Keratinocyte (primary cell): ENCODE data around the gene SEC11A. TPM values are rescaled to one million over a fixed set of nuclear protein-coding genes. Genes with fewer than 3 reads are reported as not detected.

Source experiments
- DNase-seq: peaks from one replicate; pipeline ENCODE4 v3.0.0-alpha.2; 2011; ENCODE audit warnings: low read depth, missing footprints, low spot score
- FAIRE-seq: peaks from 2 replicates; lab custom pipeline; 2011; peaks lifted over from hg19 to GRCh38; lab: Jason Lieb, UNC
- H2AFZ ChIP-seq: 2 replicates; pipeline ENCODE4 v1.6.0; 2012; ENCODE audit warnings: low read length, control low read depth, inconsistent platforms; ENCODE audit not compliant: control insufficient read depth
- H3K27ac ChIP-seq: 2 replicates; pipeline ENCODE4 v1.5.1; 2011; ENCODE audit warnings: low read length; ENCODE audit not compliant: control insufficient read depth, insufficient read depth
- H3K27me3 ChIP-seq: 3 replicates; pipeline ENCODE4 v1.6.0; 2011; ENCODE audit warnings: low read length; ENCODE audit not compliant: control insufficient read depth, insufficient read depth; ENCODE audit errors: extremely low read depth
- H3K36me3 ChIP-seq, 2 experiments: 2 replicates in 1 of 2; 3 replicates in 1 of 2; pipeline ENCODE4 v1.5.1; 2011; ENCODE audit warnings: low read length in 2 of 2, mild to moderate bottlenecking in 1 of 2; ENCODE audit not compliant: control insufficient read depth in 2 of 2, insufficient read depth in 2 of 2; ENCODE audit errors: extremely low read depth in 1 of 2
- H3K4me1 ChIP-seq: 3 replicates; pipeline ENCODE4 v1.5.1; 2011; ENCODE audit warnings: low read length; ENCODE audit not compliant: control insufficient read depth, insufficient read depth; ENCODE audit errors: extremely low read depth
- H3K4me2 ChIP-seq: 3 replicates; pipeline ENCODE4 v1.6.0; 2011; ENCODE audit warnings: low read depth, low read length; ENCODE audit not compliant: control insufficient read depth, insufficient read depth; ENCODE audit errors: extremely low read depth
- H3K4me3 ChIP-seq, 3 experiments: fragments of 200-600 bp in 1 of 3; sonication (generic) in 1 of 3; 2 replicates in 2 of 3; 3 replicates in 1 of 3; pipeline ENCODE4 v1.5.1; 2011 to 2016; ENCODE audit warnings: low read length in 3 of 3, mild to moderate bottlenecking in 3 of 3, control low read depth in 2 of 3, inconsistent platforms in 1 of 3, low read depth in 1 of 3, mixed read lengths in 1 of 3, mixed run types in 1 of 3, moderate library complexity in 1 of 3; ENCODE audit not compliant: control insufficient read depth in 2 of 3, insufficient read depth in 2 of 3; ENCODE audit errors: extremely low read depth in 1 of 3
- H3K79me2 ChIP-seq: 2 replicates; pipeline ENCODE4 v1.6.0; 2012; ENCODE audit warnings: low read length; ENCODE audit not compliant: control insufficient read depth, insufficient read depth
- H3K9ac ChIP-seq: 3 replicates; pipeline ENCODE4 v1.6.0; 2011; ENCODE audit warnings: low read length; ENCODE audit not compliant: control insufficient read depth, insufficient read depth; ENCODE audit errors: extremely low read depth
- H3K9me1 ChIP-seq: 3 replicates; pipeline ENCODE4 v1.6.0; 2011; ENCODE audit warnings: low read length; ENCODE audit not compliant: control insufficient read depth, insufficient read depth; ENCODE audit errors: extremely low read depth
- H3K9me3 ChIP-seq: 2 replicates; pipeline ENCODE4 v1.5.1; 2012; ENCODE audit warnings: low read depth, low read length; ENCODE audit not compliant: control insufficient read depth
- H4K20me1 ChIP-seq: 3 replicates; pipeline ENCODE4 v1.6.0; 2011; ENCODE audit warnings: low read length; ENCODE audit not compliant: control insufficient read depth, insufficient read depth; ENCODE audit errors: extremely low read depth
- CTCF ChIP-seq, 3 experiments: IDR thresholded peaks in 1 of 3; conservative IDR thresholded peaks in 1 of 3; optimal IDR thresholded peaks in 1 of 3; 2 replicates in 2 of 3; 3 replicates in 1 of 3; pipeline versions ENCODE3 to v1.5.1; 2011; ENCODE audit warnings: low read length in 3 of 3, mild to moderate bottlenecking in 3 of 3, moderate library complexity in 2 of 3, control low read depth in 1 of 3, inconsistent platforms in 1 of 3; ENCODE audit not compliant: insufficient read depth in 2 of 3; ENCODE audit errors: extremely low read depth in 1 of 3
- EZH2 ChIP-seq: IDR thresholded peaks from one replicate; pipeline ENCODE4 v1.6.1; 2012; ENCODE audit warnings: inconsistent platforms, mild to moderate bottlenecking, low read length, moderate library complexity
- dilution Hi-C: fragments of 300-500 bp; cut with MboI; formaldehyde crosslinking; loops from one replicate; pipeline ENCODE4 v1.7.0; 2020; ENCODE audit warnings: low sequenced_read_pairs; ENCODE audit not compliant: extremely low pct_ligation_motif_present
- polyA plus RNA-seq, 5 experiments: library from polyadenylated mRNA; depleted of rRNA in 3 of 5; stranded (reverse) in 3 of 5; stranded (forward) in 1 of 5; unstranded in 1 of 5; fragments of >200 nt; gene quantifications; 1 replicate in 1 of 5; 2 replicates in 3 of 5; 3 replicates in 1 of 5; pipeline versions ENCODE4 v1.2.1 to v1.2.3, GENCODE V29; 2011 to 2012; ENCODE audit warnings: missing spikeins in 2 of 5, low read depth in 1 of 5, low replicate concordance in 1 of 5

The SEC11A gene
- polyA plus RNA-seq, 1 donor (not counting 4 experiments of a cell fraction or from before 2014, with no cell fraction given): 195 TPM

- no peak for TF ChIP-seq CTCF (optimal IDR thresholded peaks at IDR 0.05 in 1 of 3, IDR thresholded peaks at IDR 0.05 in 1 of 3, conservative IDR thresholded peaks at IDR 0.05 in 1 of 3; ENCODE audit: extremely low read depth in 1 of 3, insufficient read depth in 2 of 3, low read length in 3 of 3)
- no peak for TF ChIP-seq EZH2
- H3K9me1 ChIP-seq: no peaks in the 10 kb centered on the region
- H3K36me3 ChIP-seq: no peaks in the 10 kb centered on the region
- dilution Hi-C loops: no loop called here
- H3K4me2 ChIP-seq: peak overlapping the region; percentile 93
- peak overlapping the region; percentile 63 for H3K27ac ChIP-seq
- peak; percentile 66 for DNase-seq
- H3K4me1 ChIP-seq: peaks cover 19% of the 10 kb centered on the region
- H3K27me3 ChIP-seq: no peaks in the 10 kb centered on the region
- peak overlapping the region; percentile 60 for H3K9ac ChIP-seq
- peak overlapping the region; percentile 80 for H2AFZ ChIP-seq
- FAIRE-seq: peak; percentile 55
- H3K9me3 ChIP-seq: no peaks in the 10 kb centered on the region
- H3K4me3 ChIP-seq: peak overlapping the region; percentile 10 to 62 (median 37)
- no peaks in the 10 kb centered on the region for H3K79me2 ChIP-seq
- no peaks in the 10 kb centered on the region for H4K20me1 ChIP-seq
Observed at GRCh38 chr15:84734794-84735479, 19.0 kb upstream of the SEC11A start.

GRCh38 chr15:84731774-84732173 lies 15.8 kb upstream of the SEC11A start:
- no peak overlapping the region for H3K27ac ChIP-seq
- H3K9me3 ChIP-seq: no peaks in the 10 kb centered on the region
- no peaks in the 10 kb centered on the region for H3K9me1 ChIP-seq
- H3K4me2 ChIP-seq: no peak overlapping the region
- no peaks in the 10 kb centered on the region for H3K79me2 ChIP-seq
- H4K20me1 ChIP-seq: no peaks in the 10 kb centered on the region
- no peak overlapping the region for H2AFZ ChIP-seq
- no peaks in the 10 kb centered on the region for H3K27me3 ChIP-seq
- DNase-seq (no peak), FAIRE-seq (no peak)
- TF ChIP-seq EZH2 (no peak), CTCF (optimal IDR thresholded peaks at IDR 0.05 in 1 of 3, IDR thresholded peaks at IDR 0.05 in 1 of 3, conservative IDR thresholded peaks at IDR 0.05 in 1 of 3; ENCODE audit: extremely low read depth in 1 of 3, insufficient read depth in 2 of 3, low read length in 3 of 3) (no peak)
- H3K36me3 ChIP-seq: no peaks in the 10 kb centered on the region
- H3K4me1 ChIP-seq: peaks cover 15% of the 10 kb centered on the region
- no peak overlapping the region for H3K4me3 ChIP-seq
- dilution Hi-C loops: no loop called here
- H3K9ac ChIP-seq: no peak overlapping the region
